ENCODE measurements around the gene PTCH2.
"Not testable (repeated sequence)": the region's sequence is repeated elsewhere in the genome, so short reads cannot be mapped to it uniquely, and the experiment has no call there.

The PTCH2 gene

GRCh38 chr1:44835738-44836675 lies 7.0 kb downstream of the PTCH2 start:
- peak; percentile 73 for DNase-seq

- DNase-seq = no peak
These were observed 8.7 kb downstream of the PTCH2 start for GRCh38 chr1:44834328-44834727.

GRCh38 chr1:44832056-44832705 lies 10.9 kb downstream of the PTCH2 start:
- no peak for DNase-seq

DNA sequence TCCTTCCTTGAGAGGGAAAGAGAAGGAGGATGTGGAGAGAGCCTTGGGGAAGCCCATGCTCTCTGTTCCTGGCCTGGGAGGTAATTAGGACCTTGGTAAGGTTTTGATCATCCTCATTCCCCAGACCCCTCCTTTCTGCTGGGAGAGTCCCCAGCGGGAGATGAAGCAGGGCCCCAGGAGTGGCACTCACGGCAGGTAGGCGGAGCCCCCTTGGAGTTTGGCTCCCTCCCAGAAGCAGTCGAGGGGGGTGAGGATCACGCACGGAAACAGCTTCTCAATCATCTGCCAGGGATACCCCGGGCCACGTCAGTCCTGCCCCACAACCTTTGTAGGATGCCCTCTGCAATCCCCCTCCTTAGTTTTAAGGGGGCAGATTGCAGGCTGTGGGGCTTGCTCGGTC lies 11.5 kb downstream of the PTCH2 start:
- no peak for DNase-seq

DNA sequence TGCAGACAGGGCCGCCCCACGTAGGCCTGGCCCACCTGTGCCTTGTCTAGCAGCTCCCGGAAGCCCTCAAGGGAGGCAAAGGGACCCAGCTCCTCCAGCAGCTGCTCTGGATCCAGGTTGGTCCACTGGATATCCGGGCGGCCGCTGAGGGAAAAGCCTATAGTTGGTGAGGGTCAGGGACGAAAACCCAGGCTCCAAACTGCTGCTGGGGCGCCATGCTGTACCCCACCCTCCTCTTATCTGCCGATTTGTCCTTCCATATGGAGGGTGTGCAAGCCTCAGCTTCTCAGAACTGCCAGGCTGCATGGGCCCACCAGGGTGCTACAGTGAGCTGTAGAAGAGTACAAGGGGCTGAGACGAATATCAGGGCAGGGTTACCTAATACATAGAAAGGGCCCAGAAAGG lies 12.2 kb downstream of the PTCH2 start:
- DNase-seq = no peak

GRCh38 chr1:44829506-44830384 lies 13.3 kb downstream of the PTCH2 start:
- DNase-seq = no peak

DNA sequence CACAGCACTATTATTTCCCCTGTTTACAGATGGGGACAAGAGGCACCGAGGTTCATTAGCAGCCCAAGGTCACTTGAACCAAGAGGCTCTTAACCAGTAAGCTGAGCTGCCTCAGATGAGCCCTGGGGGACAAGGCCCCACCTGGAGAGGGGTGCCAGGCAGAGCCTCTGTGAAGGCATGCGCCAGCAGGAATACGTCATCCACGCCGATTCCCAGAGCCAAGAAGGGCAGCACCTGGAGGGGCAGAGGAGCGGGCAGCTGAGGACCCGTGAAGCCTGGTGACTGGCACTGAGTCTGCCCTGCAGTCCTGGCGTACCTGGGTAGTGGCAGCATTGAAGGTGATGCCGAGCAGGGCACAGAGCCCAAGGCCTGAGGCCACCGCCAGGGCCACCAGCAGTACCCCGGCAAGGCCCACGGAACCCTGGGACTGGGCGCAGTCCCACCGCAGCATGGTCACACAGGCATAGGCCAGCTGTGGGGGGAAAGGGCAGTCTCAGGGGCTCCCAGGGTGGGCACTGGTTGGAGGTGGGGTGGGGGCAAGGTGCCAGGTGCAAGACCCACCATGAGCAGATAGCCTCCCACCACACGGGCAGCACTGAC lies 14.1 kb downstream of the PTCH2 start:
- DNase-seq = no peak

DNA sequence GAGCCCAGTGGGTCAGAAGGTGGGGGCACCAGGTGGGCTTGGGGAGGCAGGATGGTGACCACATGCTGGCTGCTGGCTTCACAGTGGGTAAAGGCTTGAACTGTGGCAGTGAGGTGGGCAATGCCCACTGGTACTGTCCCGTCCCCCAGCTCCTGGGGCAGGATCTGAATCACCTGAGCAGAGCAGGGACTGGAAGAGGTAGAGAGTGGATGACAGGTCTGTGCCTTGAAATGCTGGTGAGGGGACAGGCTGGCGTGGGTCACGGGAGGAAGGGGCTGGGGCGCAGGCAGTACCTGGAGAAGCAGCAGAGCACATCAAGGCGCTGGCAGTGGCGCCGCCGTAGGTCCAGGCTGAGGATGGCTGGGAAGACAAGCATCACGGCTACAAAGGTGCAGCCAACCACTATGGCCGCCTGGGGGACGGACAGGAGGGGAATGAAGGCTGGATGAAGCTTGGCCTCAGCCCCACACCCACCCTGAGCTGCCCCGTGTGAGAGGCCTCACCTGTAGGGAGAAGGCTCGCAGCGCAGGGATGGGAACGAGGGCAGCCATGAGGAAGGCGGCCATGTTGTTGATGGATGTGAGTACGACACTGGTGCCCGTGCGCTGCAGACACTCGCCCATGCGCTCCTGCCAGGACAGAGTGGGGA lies 14.9 kb downstream of the PTCH2 start:
- no peak for DNase-seq

GRCh38 chr1:44827197-44828002 lies 15.7 kb downstream of the PTCH2 start:
- DNase-seq = no peak

DNA sequence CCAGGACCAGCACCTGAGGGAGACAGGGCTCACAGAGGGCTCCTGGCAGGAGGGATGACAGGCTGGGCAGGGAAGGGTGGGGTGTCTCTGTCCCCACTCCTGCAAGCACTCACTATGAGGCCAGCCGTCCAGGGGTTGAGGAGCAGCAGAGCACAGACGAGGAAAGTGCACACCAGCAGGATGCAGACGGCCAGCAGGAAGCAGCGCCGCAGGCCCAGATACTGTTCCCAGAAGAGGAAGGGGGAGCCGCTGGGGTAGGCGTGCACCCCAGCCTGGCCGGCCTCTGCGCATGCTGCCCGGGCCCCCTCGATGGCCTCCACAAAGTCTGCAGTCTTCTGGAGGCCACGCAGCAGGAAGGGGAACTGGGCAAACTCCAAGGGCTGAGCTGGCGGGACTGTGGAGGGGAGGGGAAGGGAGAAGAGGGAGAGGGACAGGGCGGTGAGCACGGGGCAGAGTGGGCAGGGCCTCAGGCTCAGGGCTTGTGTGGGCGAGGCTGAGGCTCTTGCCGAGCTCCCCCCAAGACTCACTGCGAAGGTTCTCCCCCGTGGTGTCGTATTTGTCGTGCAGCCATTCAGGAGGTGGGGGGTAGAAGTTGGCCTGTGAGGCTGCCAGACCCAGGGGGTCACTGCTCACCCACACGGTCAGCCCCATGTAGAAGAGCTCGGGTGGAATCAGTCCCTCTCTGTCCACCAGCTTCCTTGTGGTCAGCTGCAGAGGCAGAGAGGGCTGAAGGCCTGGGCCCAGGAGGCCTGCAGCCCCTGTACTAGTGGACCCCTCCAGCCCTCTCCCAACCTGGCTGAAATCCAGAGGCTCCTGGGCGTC lies 16.5 kb downstream of the PTCH2 start:
- no peak for DNase-seq

DNA sequence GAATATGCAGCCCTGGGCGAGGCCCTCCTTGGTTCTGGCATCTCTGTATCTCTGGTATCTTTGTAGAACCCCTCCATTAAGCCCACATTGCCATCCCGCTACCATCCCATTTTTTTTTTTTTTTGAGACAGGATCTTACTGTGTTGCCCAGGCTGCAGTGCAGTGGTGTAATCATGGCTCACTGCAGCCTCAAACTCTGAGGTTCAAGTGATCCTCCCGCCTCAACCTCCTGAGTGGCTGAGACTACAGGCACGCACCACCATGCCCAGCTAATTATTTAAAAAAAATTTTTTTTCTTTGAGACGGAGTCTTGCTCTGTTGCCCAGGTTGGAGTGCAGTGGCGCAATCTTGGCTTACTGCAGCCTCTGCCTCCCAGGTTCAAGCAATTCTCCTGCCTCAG lies 18.7 kb downstream of the PTCH2 start:
- not testable (repeated sequence) for DNase-seq

- no peak for DNase-seq
These were observed 20.0 kb downstream of the PTCH2 start for GRCh38 chr1:44822981-44823451.

- DNase-seq = no peak
These were observed 20.8 kb downstream of the PTCH2 start for GRCh38 chr1:44822131-44822701.

DNA sequence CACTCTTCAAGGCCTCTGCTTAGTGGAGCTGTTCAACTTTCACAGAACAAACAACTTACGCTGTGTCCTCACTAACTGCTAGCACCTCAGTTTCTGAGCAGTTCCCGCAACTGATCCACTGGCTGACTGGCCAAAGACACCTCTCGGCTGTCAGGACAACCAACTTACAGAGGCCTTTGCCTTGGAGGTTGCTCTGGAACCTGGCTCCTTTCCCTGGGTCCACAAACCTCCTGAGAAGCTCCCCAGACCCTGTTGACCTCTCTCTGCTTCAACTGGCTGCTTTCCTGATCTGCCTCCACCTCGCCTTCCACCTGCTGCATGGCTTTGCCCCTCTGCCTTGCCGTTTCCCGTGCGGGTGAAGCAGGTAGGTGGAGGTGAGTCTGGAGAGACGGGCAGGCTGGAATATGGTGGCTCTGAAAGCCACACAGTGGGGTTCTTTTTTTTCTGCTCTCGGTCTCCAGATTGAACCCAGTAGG lies 21.8 kb downstream of the PTCH2 start:
- DNase-seq = no peak

DNA sequence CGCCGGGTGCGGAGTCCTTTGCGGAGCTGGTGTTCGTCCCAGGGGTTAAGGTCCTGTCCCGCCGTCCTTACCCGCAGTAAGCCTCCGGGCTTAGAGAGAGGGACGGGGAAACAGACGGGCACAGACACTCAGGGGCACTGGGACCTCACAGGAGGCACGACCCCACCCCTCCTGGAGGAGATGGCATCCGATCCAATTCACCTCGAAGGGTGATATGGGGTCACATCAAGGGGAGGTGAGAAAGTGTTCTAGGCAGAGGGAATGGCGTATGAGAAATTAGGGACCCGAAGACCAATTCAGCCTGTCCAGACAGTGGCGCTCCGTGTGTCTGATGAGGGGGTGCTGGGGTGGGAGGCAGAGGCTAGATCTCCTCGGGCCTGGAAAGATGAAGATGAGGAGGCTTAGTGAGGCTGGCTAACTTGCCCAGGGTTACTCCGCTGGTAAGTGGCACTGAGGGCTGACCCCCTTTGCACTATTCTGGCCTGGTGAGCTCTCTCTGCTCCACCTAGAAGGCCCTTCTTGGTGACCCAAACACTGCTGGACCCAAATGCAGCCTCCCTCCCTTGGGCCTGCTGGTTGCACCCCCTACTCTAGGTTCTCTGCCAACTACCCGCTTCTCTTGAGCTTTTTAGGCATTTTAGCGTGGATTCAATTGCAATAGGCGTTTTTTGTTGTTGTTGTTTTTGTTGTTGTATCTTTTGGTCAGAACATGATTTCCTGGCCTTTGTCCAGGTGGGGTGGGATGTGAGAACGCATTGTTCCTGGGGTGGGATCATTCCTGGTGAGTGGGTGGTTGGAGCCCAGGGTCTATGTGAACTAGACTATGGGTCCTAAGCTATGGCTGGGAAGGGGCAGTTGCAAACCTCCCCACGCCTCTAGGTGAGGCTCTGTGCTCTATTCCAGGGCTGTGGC lies 22.5 kb downstream of the PTCH2 start:
- DNase-seq = no peak

- DNase-seq = peak; percentile 97
These were observed 23.3 kb downstream of the PTCH2 start for GRCh38 chr1:44819608-44820327.

DNA sequence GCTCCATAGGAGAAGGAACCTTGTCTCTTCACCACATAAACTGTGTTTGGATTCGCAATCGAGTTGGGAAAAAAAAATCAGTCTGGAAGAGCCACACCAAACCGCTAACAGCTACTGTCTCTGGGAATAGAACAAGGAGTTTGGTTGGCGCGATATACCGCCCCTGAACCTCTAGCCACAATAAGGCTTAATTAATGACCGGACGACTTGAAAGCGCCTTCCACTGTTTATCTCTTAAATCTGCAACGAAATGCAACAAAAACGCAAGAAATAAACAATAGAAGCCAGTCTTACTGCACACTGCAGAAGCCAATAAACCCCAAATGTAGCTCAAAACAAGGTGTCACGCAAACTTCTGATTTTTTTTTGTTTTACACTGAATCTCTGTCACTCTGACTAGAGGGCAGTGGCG lies 23.9 kb downstream of the PTCH2 start:
- DNase-seq = no peak

Measured in fibroblast of skin of back (primary cell).